ENCODE data around the gene ITGAE. TPM values are rescaled to one million over a fixed set of nuclear protein-coding genes. Genes with fewer than 3 reads are reported as not detected.
"Not testable (repeated sequence)": the region's sequence is repeated elsewhere in the genome, so short reads cannot be mapped to it uniquely, and the experiment has no call there.

The ITGAE gene
- polyA plus RNA-seq, 3 donors, result 66.6 to 102 (median 78.8) TPM

GRCh38 chr17:3738562-3739295 lies 62.3 kb downstream of the ITGAE start:
- no peaks in the 10 kb centered on the region for H3K36me3 Mint-ChIP-seq
- Histone ChIP-seq H3K79me2 (ENCODE audit: insufficient read depth, low read length) (no peaks in the 10 kb centered on the region), H3K27me3 (ENCODE audit: control insufficient read depth in 2 of 2, insufficient read depth in 2 of 2, low read length in 2 of 2) (no peaks in the 10 kb centered on the region), H3K36me3 (replicated peaks in 1 of 2; ENCODE audit: control insufficient read depth in 1 of 2, insufficient read depth in 2 of 2, low read length in 2 of 2) (no peaks in the 10 kb centered on the region), H3K27ac (ENCODE audit: low read depth in 1 of 2, low read length in 2 of 2) (no peak overlapping the region), H3K4me1 (ENCODE audit: control insufficient read depth in 1 of 2, insufficient read depth in 2 of 2, low read length in 2 of 2) (peaks cover 18 to 22% of the 10 kb centered on the region in 2 donors), H4K20me1 (ENCODE audit: insufficient read depth, low read length) (no peaks in the 10 kb centered on the region), H3K4me2 (replicated peaks; ENCODE audit: extremely low read depth, low read length, poor library complexity, severe bottlenecking) (no peak overlapping the region), H3K4me3 (replicated peaks in 1 of 3; ENCODE audit: low read depth in 2 of 3, low read length in 3 of 3) (no peak overlapping the region), H2AFZ (ENCODE audit: insufficient read depth, low read depth, low read length, poor library complexity, severe bottlenecking) (no peak overlapping the region), H3K9me3 (replicated peaks in 1 of 2; ENCODE audit: control insufficient read depth in 1 of 2, insufficient read depth in 1 of 2, low read length in 2 of 2) (no peaks in the 10 kb centered on the region), H3K9ac (ENCODE audit: insufficient read depth, low read length, poor library complexity, severe bottlenecking) (no peak overlapping the region)
- DNase-seq, result no peak
- H3K4me1 Mint-ChIP-seq, result peaks cover 23% of the 10 kb centered on the region
- H3K27me3 Mint-ChIP-seq (ENCODE audit: low read depth in 3 of 3), result peaks cover 0 to 6% (median 3%) of the 10 kb centered on the region in 3 donors
- no peak overlapping the region for H3K4me3 Mint-ChIP-seq
- H3K27ac Mint-ChIP-seq, result peak overlapping the region in 2 of 7 donors; percentile 16
- peaks cover 0 to 7% (median 4%) of the 10 kb centered on the region in 7 donors for H3K9me3 Mint-ChIP-seq
- intact Hi-C loops (cut with micrococcal nuclease), result loop anchor here in 1 of 2 donors (10.0 kb wide), 1 partner anchor 266 kb away; no protein-coding TSS in a partner anchor
- TF ChIP-seq CTCF (IDR thresholded peaks at IDR 0.05), result no peak
- WGBS (ENCODE audit: insufficient coverage), result 87% methylated on average over 14 of the region's 16 CpGs

DNA sequence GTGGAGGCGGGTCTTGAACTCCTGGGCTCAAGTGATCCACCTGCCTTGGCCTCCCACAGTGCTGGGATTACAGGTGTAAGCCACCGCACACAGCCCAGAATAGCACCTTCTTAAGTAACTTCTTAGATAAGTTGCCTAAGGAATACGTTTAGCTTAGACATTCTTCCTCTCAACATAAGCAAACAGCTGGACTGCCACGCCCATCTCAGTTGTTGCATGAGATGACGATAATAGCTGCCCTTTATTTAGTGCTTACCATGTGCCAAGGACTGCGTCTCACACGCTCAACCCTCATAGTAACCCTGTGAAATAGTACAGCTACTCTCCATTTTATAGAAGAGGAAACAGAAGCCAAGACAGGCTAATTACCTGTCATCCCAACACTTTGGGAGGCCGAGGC lies 65.5 kb downstream of the ITGAE start:
- no peak overlapping the region for H3K27ac Mint-ChIP-seq
- intact Hi-C loops (cut with micrococcal nuclease), result loop anchor here in 1 of 2 donors (10.0 kb wide), 1 partner anchor 269 kb away; no protein-coding TSS in a partner anchor
- peaks cover 14% of the 10 kb centered on the region for H3K4me1 Mint-ChIP-seq
- no peak overlapping the region for H3K4me2 ChIP-seq (replicated peaks; ENCODE audit: extremely low read depth, low read length, poor library complexity, severe bottlenecking)
- H3K36me3 Mint-ChIP-seq, result no peaks in the 10 kb centered on the region
- peaks cover 8 to 9% of the 10 kb centered on the region in 2 donors for H3K4me1 ChIP-seq (ENCODE audit: control insufficient read depth in 1 of 2, insufficient read depth in 2 of 2, low read length in 2 of 2)
- H3K36me3 ChIP-seq (replicated peaks in 1 of 2; ENCODE audit: control insufficient read depth in 1 of 2, insufficient read depth in 2 of 2, low read length in 2 of 2), result no peaks in the 10 kb centered on the region
- no peak overlapping the region for H3K4me3 Mint-ChIP-seq
- H4K20me1 ChIP-seq (ENCODE audit: insufficient read depth, low read length), result no peaks in the 10 kb centered on the region
- H3K27ac ChIP-seq (ENCODE audit: low read depth in 1 of 2, low read length in 2 of 2), result no peak overlapping the region
- no peak overlapping the region for H3K4me3 ChIP-seq (replicated peaks in 1 of 3; ENCODE audit: low read depth in 2 of 3, low read length in 3 of 3)
- no peak for DNase-seq
- no peaks in the 10 kb centered on the region for H3K9me3 ChIP-seq (replicated peaks in 1 of 2; ENCODE audit: control insufficient read depth in 1 of 2, insufficient read depth in 1 of 2, low read length in 2 of 2)
- no peak overlapping the region for H2AFZ ChIP-seq (ENCODE audit: insufficient read depth, low read depth, low read length, poor library complexity, severe bottlenecking)
- no peak overlapping the region for H3K9ac ChIP-seq (ENCODE audit: insufficient read depth, low read length, poor library complexity, severe bottlenecking)
- no peak for TF ChIP-seq CTCF (IDR thresholded peaks at IDR 0.05)
- no peaks in the 10 kb centered on the region for H3K79me2 ChIP-seq (ENCODE audit: insufficient read depth, low read length)
- WGBS (ENCODE audit: insufficient coverage), result 55% methylated on average over 5 of the region's 8 CpGs
- no peaks in the 10 kb centered on the region for H3K27me3 ChIP-seq (ENCODE audit: control insufficient read depth in 2 of 2, insufficient read depth in 2 of 2, low read length in 2 of 2)
- H3K27me3 Mint-ChIP-seq (ENCODE audit: low read depth in 3 of 3), result peaks cover 1 to 6% (median 3%) of the 10 kb centered on the region in 3 donors
- peaks cover 0 to 2% (median 0%) of the 10 kb centered on the region in 7 donors for H3K9me3 Mint-ChIP-seq

GRCh38 chr17:3734911-3735276 lies 66.1 kb downstream of the ITGAE start:
- H3K4me3 Mint-ChIP-seq; H3K27ac Mint-ChIP-seq; H3K9me3 Mint-ChIP-seq; H3K36me3 Mint-ChIP-seq; H3K4me1 Mint-ChIP-seq; H3K9ac ChIP-seq (ENCODE audit: insufficient read depth, low read length, poor library complexity, severe bottlenecking); H3K27me3 ChIP-seq (ENCODE audit: control insufficient read depth in 2 of 2, insufficient read depth in 2 of 2, low read length in 2 of 2); H3K4me3 ChIP-seq (replicated peaks in 1 of 3; ENCODE audit: low read depth in 2 of 3, low read length in 3 of 3); H3K27me3 Mint-ChIP-seq (ENCODE audit: low read depth in 3 of 3); H3K4me2 ChIP-seq (replicated peaks; ENCODE audit: extremely low read depth, low read length, poor library complexity, severe bottlenecking); H3K36me3 ChIP-seq (replicated peaks in 1 of 2; ENCODE audit: control insufficient read depth in 1 of 2, insufficient read depth in 2 of 2, low read length in 2 of 2); H3K79me2 ChIP-seq (ENCODE audit: insufficient read depth, low read length); H3K4me1 ChIP-seq (ENCODE audit: control insufficient read depth in 1 of 2, insufficient read depth in 2 of 2, low read length in 2 of 2); H3K27ac ChIP-seq (ENCODE audit: low read depth in 1 of 2, low read length in 2 of 2); H3K9me3 ChIP-seq (replicated peaks in 1 of 2; ENCODE audit: control insufficient read depth in 1 of 2, insufficient read depth in 1 of 2, low read length in 2 of 2); H4K20me1 ChIP-seq (ENCODE audit: insufficient read depth, low read length); DNase-seq; H2AFZ ChIP-seq (ENCODE audit: insufficient read depth, low read depth, low read length, poor library complexity, severe bottlenecking): not testable (repeated sequence)
- WGBS (ENCODE audit: insufficient coverage), result 70% methylated on average over 6 of the region's 10 CpGs
- intact Hi-C loops (cut with micrococcal nuclease), result loop anchor here in 1 of 2 donors (10.0 kb wide), 1 partner anchor 270 kb away; no protein-coding TSS in a partner anchor
